Myocyte (in vitro differentiated cells): ENCODE results near the gene MX1. TPM values are rescaled to one million over a fixed set of nuclear protein-coding genes. Genes with fewer than 3 reads are reported as not detected.
A peak's percentile ranks its signal among the peaks of the same experiment; 100 is the strongest.

Experiments
- DNase-seq: peaks from one replicate; pipeline ENCODE4 v3.0.0-alpha.2; 2012; ENCODE audit warnings: low read depth
- polyA plus RNA-seq: library from polyadenylated mRNA; unstranded; fragments of >200 nt; gene quantifications from one replicate; pipeline ENCODE4 v1.2.1, GENCODE V29; 2012; ENCODE audit warnings: missing spikeins
- total RNA-seq: library from RNA; depleted of rRNA; stranded (reverse); fragments of >200 nt; gene quantifications from 2 replicates; pipeline ENCODE4 v1.2.3, GENCODE V29; 2014

MX1 gene, protein sequence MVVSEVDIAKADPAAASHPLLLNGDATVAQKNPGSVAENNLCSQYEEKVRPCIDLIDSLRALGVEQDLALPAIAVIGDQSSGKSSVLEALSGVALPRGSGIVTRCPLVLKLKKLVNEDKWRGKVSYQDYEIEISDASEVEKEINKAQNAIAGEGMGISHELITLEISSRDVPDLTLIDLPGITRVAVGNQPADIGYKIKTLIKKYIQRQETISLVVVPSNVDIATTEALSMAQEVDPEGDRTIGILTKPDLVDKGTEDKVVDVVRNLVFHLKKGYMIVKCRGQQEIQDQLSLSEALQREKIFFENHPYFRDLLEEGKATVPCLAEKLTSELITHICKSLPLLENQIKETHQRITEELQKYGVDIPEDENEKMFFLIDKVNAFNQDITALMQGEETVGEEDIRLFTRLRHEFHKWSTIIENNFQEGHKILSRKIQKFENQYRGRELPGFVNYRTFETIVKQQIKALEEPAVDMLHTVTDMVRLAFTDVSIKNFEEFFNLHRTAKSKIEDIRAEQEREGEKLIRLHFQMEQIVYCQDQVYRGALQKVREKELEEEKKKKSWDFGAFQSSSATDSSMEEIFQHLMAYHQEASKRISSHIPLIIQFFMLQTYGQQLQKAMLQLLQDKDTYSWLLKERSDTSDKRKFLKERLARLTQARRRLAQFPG
- 14.0 and 22.6 TPM in 2 replicates for total RNA-seq
- polyA plus RNA-seq: 3.3 TPM

DNA sequence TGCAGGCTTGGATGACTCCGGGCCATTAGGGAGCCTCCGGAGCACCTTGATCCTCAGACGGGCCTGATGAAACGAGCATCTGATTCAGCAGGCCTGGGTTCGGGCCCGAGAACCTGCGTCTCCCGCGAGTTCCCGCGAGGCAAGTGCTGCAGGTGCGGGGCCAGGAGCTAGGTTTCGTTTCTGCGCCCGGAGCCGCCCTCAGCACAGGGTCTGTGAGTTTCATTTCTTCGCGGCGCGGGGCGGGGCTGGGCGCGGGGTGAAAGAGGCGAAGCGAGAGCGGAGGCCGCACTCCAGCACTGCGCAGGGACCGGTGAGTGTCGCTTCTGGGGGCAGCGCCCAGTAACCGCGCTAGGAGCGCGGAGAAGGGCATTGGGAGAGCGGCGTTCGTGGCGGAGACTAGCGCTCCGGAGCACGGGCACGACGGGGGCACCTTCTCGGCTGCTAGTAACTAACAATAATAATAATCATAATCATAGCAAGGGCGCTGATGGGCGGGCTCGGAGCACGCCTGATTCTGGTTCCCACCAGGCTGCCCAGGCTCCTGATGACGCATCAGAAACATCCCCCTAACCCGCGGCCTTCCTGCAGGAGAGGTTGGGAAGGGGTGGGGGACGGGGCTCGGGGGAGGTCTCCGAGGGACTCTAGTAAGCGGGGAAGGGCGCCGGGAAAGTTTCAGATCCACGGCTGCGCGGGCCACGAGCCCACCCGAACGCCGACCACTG, at the start of gene MX1:
Gene MX1 (plus strand): TSS at position 286 of the 722 bp plus-strand sequence. CDS start 5,832 bp downstream, outside the sequence.
- peak; percentile 8 for DNase-seq

DNA sequence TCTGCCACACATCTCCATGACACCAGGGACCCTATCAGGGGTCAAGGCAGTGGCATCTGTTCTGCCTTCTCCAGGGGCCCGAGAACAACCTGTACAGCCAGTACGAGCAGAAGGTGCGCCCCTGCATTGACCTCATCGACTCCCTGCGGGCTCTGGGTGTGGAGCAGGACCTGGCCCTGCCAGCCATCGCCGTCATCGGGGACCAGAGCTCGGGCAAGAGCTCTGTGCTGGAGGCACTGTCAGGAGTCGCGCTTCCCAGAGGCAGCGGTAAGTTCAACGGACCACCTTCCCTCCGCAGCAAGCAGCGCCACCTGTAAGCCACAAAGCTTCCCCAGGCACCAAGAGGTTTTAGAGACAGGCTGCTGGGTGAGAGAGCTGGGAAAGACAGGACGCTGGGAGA, 48.3 kb upstream of the MX1 start:
- no peak for DNase-seq

DNA sequence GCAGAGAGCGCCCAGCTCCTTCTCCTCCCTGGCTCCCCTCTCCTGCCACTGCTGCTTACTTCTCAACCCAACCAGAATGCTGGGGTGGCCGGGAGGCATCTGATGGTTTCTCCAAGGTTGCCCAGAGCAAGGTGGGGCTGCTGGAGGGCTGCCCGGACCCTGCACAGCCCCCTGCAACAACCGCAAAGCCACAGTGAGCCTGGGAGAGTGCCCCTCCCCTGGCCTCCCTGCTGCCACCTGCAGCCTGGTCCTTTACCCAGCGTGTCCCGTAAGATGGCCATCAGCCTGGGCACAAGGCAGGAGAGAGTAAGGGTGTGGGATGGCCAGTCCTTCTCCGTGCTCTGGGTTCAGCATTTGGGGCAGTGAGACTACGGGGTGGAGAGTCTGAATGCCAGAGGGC, 47.2 kb upstream of the MX1 start:
- DNase-seq: peak; percentile 9

DNA sequence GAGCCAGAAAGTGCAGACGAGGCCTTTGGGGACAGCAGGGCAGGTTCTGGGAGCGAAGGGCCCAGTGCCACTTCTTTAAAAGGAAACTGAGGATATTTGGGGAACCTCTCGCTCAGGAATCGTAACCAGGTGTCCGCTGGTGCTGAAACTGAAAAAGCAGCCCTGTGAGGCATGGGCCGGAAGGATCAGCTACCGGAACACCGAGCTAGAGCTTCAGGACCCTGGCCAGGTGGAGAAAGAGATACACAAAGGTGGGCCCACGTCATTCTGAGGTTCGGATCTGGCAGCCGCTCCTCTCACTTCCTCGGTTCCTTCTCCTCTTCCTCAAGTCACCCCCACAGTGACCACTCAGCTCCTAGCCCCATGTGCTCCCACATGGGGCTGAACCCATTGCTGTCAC, 46.1 kb upstream of the MX1 start:
- no peak for DNase-seq

DNA sequence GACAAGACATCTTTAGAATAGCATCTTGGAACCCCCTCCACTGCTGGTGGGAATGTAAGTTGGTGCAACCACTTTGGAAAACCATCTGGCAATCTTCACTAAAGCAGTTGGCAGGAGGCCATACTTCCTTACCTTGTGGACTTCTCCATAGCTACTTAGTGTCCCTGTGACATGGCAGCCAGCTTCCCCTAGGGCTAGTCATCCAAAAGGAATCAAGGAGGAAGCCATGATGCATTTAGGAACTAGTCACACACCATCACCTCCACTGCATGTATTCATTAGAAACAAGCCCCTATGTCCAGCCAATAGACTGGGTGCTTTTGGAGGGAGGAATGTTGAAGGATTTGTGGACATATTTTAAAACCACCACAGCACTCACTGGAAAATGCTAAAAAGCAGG, 44.3 kb upstream of the MX1 start:
- DNase-seq: no peak

DNA sequence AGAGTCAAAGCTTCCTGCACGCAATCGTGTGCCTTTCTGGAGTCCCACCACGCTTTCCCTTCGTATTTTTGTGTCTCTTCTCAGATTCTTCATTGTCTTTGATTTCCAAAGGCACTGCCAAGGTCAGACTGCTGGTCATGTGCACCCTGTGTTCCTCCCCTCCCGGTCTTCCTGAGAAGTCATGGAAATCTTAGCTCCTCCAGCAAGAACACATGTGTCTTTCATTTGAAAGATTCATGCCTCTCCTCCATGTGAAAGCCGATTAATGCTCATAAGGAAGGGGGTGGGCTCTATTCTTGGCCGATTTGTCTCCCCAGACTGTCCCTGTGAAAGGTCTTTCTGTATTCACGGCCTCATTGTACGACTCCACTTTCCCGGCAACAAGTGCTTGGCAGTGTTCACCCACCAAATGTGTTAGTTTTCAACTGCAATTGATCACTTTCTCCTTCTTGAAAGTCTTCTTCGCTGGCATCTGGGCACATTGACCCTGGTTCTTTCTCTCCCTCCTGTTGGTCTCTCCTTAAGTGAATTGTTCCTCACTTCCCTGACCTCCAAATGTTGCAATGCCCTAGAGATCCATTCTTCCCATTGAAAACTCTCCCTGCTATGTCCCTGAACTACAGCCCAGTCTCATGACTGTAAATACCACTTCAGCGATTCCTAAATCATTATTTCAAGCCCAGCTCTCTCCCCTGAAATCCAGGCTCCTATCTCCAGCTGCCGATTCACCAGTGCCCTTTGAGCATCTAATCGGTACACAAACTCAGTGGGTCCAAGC, 38.8 kb upstream of the MX1 start:
- DNase-seq: no peak

DNA sequence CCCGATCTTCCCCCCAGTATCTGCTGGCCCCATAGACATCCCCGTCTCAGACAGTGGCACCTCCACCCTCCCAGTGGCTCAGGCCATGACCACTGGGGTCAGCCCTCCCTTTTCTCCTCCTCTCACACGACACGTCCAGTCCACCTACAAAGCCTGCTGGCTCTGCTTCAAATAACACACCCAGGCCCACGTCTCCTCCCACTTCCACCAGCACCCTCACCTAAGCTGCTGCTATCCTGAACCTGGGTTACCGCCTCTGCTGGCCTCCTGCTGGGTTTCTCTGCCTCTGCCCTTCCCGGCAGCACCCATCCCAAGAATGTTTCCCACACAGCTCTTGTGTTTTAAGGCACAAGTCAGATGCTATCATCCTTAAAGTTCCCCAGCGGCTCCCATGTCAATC, 38.2 kb upstream of the MX1 start:
- no peak for DNase-seq

DNA sequence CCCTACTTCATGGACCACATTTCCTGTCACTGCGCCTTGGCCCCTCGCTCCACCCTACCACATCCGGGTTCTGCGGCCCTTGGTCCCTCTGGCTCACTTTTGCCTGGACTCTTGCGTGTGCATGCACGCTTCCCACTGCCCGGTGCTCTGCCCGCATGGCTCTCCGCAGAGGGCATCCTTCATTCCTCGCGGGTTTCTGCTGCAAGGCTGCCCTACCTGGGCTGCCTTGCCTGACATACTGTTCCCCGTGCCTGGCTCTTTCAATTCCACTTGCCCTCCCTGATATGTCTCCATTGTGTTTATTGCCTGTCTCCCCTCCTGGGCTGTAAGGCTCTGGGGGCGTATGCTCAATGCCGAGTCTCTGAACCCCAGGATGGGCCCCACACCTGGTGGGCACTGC, 37.8 kb upstream of the MX1 start:
- no peak for DNase-seq

DNA sequence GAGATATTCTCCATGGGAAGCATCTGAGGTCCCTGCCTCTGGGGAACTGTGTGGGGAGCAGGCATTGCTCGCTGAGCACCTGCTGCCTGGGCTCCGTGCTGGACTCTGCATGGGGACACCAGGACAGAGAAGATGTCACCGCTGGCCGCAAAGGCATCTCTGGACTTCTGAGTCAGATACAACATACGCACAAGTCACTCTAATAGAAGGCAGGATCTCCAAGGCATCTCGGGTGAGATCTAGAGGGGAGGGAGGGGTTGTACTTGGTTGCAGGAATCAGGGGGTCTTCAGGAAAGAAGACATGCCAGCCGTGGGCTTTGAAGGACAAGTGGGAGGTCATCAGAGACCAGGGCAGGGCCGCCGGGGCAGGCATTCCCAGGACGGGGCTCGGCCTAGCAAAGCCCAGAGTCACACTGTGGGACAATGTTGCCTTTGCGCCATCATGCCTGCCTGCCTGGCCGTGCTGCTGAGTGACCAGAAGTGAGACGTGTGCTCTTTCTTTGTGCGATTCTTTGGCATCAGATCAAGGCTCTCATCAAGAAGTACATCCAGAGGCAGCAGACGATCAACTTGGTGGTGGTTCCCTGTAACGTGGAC, 35.9 kb upstream of the MX1 start:
- DNase-seq: no peak

DNA sequence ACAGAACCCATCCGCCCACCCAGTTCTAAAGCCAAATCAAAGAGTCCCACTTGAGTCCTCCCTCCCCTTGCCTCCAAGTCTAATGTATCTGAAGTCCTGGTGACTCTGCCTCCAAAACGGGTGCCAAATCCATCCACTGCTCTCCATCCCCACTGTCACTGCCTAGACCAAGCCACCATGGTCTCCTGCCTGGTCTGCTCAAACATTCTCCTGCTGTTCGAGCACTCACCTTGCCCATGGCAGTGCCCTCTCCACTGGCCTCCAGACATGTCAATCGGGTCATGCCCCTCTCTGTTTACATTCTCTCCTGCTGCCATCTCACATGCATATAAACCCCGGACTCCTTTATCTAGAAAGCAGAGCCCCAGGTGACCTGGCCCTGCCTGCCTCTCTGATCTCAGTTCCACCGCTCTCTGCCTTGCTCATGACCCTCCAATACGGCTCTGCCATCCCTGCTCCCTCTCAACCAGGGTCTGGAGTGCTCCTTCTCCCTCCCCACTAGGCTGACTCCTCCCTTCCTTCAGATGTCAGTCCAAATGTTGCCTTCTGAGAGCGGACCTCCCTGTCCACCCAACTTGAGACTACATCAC, 32.1 kb upstream of the MX1 start:
- DNase-seq: no peak

DNA sequence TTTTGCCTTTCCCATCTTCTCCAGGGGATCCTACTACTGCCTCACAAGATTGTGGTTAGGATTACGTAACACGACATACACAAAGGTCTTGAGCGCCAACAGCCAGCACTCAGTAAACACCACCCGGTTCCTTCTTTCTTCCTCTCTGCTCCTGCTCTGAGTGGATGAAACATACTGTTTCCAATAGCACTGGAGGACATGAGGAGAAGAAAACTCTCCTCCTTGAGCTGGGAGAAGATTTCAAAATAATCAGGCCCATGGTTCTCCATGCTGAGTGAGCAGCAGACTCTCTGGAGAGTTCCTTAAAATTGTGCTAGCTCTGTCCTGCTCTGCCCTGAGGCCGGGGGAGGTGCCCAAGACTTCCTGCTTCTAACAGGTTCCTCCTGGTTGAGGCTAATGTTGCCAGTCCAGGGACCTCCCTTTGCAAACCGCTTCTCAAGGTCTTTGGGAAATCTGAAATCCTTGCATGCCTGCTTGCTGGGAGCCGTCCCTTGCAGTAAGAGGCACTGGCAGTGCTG, 29.4 kb upstream of the MX1 start:
- no peak for DNase-seq

DNA sequence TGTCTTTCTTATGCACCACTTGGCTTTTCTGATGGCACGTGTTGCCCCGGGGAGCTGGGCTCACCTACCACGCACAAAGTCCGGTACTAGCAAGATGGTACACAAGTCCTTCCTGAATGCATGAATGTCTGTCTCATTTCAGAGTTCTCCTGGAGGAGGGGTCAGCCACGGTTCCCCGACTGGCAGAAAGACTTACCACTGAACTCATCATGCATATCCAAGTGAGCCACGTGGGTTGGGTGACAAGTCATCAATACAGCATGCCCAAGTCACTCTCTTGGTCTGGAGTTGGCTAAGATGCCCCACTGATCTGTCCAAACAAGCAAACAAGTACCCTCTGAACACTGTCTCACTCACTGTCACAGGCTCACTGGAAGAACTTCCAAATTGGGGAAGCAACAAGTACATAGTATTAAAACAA, 28.6 kb upstream of the MX1 start:
- DNase-seq: no peak

DNA sequence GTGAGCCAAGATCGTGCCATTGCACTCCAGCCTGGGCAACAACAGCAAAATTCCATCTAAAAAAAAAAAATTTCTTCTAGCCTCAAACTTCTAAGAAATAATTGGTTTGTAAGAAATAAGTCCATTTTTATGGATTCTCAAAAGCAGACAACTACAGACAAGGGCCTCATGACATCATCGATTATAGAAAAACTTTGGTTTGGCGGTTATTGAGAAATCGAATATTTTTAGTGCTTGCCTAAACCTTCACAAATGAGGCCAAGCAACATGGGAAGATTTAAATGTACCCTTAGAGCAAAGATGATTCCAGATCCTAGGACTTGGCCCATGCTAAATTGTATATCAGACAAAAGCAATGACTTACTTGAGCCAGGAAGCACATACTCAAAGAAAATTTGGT, 27.8 kb upstream of the MX1 start:
- DNase-seq: no peak

DNA sequence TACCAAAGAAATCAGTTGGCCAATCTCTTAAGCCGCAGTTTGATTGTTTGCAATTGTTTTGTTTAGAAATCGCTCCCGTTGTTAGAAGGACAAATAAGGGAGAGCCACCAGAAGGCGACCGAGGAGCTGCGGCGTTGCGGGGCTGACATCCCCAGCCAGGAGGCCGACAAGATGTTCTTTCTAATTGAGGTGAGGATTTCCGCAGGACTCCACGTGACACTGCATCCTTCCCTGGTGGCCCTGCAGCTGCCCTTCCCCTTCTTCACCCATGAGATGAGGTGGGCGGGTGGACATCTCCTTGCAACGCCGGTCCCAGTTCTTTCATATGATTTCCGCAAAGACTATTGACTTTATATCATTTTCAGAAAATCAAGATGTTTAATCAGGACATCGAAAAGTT, 27.2 kb upstream of the MX1 start:
- no peak for DNase-seq

DNA sequence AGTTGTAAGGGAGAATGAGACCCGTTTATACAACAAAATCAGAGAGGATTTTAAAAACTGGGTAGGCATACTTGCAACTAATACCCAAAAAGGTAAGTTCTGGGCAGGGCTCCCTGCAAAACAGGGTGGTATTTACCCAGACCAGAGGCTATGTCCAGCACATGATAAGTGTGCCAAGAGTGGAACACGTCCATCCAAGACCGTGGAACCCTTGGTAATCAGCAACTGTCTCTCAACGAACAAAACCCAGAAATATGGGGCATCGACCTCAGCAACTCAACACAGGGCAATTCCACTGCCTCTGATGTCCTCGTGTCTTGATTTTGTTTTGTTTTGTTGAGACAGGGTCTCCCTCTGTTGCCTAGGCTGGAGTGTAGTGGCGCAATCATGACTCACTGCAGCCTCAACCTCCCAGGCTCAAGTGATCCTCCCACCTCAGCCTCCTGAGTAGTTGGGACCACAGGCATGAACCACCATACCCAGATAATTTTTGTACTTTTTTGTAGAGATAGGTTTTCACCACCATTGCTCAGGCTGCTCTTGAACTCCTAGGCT, 26.7 kb upstream of the MX1 start:
- no peak for DNase-seq

DNA sequence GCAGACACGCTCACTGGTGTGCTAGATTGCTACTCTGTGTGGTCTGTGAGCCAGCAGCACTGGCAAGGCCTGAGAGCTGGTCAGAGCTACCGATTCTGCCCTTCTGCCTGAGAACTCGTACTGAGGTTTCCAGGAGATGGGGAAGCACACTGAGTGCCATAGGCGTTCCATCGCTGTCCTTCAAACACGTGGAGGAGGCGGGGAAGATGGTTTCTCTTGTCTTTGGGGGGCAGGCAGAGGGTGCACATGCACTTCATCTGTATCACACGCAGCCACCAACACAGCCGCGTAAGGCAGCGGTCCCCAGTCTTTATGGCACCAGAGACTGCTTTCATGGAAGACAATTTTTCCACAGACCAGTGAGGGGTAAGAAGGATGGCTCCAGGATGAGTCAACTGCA, 23.8 kb upstream of the MX1 start:
- no peak for DNase-seq

DNA sequence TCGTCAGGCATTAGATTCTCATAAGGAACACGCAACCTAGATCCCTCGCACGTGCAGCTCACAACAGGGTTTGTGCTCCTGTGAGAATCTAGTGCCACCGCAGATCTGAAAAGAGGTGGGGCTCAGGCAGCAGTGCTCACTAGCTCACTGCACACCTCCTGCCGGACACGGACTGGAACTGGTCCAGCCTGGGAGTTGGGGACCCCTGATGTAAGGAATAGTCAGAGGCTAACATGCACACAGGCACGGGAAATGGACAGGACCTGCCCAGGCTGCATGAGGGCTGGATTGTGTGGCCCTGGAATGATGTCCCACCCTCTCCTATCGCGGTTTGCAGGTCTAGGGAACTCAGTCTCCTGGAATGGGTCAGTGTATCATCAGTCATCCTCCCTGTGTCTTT, 23.2 kb upstream of the MX1 start:
- no peak for DNase-seq

DNA sequence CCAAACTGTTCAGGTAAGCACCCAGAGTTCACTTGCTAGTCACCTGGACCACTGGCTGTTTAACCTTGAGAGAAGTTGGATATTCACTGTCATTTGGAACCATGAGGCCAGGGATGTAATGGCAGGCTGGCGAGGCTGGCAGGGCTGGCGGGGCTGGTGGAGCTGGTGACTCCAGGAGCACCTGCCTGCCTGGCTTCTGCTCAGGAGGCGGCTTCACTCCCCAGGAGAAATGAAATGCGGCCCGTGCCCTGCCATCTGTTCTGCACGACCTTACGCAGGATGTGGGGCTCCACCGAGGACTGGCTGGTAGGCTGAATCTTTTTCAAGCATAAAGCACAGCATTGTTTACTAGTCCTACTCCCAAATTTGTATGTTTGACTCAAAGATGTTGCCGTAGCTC, 22.7 kb upstream of the MX1 start:
- DNase-seq: no peak

DNA sequence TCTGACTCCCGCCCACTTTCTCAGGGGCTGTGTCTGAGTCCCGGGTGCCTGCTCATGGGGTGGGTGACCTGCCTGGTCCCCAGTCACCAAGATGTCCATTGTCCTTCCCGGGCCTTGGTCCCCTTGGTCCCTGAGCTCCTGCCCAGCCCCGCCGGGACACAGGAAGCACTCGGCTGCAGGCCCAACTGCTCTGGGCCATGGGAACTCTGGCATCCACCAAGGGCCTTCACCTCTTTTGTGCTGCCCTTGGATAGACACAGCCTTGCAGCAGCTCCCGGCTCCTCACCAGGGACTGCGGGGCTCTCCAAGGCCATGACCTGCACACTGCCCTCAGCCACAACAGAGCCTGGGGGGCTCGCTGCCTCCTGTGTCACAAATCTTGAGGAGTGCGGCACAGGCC, 22.1 kb upstream of the MX1 start:
- no peak for DNase-seq

DNA sequence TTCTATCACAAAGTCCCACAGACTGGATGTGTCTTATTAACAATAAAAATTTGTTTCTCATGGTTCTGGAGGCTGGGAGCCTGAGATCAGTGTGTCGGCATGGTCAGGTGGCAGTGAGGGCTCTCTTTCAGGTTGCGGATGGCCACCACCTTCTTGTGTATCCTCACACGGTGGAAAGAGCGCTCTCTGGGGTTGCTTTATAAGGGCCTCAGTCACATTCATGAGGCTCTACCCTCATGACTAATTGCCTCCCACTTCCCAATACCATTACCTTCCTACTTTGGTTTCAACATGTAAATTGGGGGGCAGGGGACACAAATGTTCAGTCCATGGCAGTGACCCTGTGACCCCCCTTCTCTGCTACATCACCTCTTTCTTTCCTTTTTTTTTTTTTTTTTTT, 20.7 kb upstream of the MX1 start:
- DNase-seq: no peak
